Subcutaneous adipose tissue (tissue), 4 donors: ENCODE data around the gene TNPO1. TPM values are rescaled to one million over a fixed set of nuclear protein-coding genes. Genes with fewer than 3 reads are reported as not detected.

Experiments
- CTCF ChIP-seq: fragments of 450-650 bp; IDR thresholded peaks from one replicate; pipeline ENCODE4 v1.5.1; 2016; ENCODE audit warnings: low read depth, mild to moderate bottlenecking, control low read depth, antibody characterized with exemption, moderate library complexity
- total RNA-seq, 4 donors: library from RNA; depleted of rRNA; stranded (reverse); fragments of >200 nt; gene quantifications; one replicate each; pipeline ENCODE4 v1.1.0, GENCODE V29; 2016

The TNPO1 gene
- total RNA-seq: 100 to 1,000 TPM in 2 of 4 donors, 10 to 100 TPM in 2; 92.1 to 130 (median 103) TPM

DNA sequence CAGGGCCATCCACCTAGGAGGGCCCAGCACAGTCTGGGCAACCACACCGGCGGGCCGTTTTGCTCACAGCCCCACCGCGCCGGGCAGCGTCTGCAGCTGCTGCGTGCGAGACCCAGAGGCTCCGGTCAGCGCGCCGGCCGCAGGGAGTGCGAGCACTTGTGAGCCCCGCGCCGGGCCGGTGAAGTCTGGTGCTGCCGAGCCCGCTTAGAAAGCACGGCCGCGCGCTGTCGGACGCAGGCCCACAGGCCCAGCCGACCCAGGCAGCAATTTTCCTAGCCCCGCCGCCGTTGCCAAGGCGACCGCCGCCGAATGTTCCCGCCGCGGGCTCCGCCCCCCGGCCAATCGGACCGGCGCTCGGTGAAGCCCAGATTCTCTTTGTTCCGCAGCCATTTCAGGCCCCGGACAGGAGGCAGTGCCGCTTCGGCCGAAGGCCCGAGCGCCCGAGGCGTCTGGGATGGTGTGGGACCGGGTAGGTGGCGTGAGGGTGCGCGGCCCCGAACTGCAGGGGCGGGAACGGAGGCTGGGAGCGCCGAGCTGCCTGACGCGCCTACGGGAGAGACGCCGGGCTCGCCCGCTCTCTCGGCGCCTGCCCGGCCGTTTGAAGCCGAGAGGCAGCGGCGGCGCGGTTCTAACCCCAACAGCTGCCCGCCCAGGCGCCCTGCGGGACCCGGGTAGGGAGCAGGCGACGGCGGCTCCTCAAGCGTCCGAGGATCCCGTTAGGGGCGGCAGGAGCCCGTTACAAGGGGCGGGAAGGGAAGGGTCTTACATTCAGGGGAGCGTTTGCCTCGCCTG lies at the start of gene TNPO1:
Gene TNPO1 (plus strand): TSS at position 378 of the 792 bp plus-strand sequence. CDS start 77 bp downstream, at position 455.
- no peak for TF ChIP-seq CTCF

GRCh38 chr5:72767289-72768010 lies 49.0 kb upstream of the TNPO1 start:
- no peak for TF ChIP-seq CTCF

GRCh38 chr5:72770266-72770665 lies 46.2 kb upstream of the TNPO1 start:
- no peak for TF ChIP-seq CTCF

- no peak for TF ChIP-seq CTCF
Observed at GRCh38 chr5:72776684-72777083, 39.8 kb upstream of the TNPO1 start.

DNA sequence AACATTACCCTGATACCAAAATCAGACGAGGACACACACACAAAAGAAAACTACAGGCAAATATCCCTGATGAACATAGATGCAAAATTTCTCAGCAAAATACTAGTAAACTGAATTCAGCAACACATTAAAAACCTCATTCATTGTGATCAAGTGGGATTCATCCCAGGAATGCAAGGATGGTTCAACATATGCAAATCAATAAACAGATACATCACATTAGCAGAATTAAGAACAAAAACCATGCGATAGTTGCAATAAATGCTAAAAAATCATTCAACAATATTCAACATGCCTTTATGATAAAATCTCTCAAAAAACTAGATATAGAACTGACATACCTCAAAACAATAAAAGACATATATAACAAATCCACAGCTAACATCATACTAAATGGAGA lies 36.9 kb upstream of the TNPO1 start:
- no peak for TF ChIP-seq CTCF

DNA sequence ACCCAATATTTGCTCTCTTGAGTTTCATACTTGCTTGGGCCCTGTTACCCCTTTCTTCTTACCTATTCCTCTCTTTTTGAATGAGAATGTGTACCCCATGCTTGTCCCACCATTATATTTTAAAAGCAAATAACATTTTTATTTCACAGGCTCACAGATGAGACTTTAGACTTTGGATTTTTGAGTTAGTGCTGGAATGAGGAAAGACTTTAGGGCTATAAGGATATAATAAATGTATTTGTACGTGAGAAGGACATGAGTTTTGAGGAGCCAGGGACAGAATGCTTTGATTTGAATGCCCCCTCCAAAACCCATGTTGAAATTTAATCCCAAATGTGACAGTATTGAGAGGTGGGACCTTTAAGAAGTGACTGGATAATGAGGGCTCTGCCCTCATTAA lies 33.1 kb upstream of the TNPO1 start:
- TF ChIP-seq CTCF: no peak

GRCh38 chr5:72784129-72784528 lies 32.3 kb upstream of the TNPO1 start:
- TF ChIP-seq CTCF: no peak
